Keratinocyte (primary cell): ENCODE data around the gene THAP6. TPM values are rescaled to one million over a fixed set of nuclear protein-coding genes. Genes with fewer than 3 reads are reported as not detected.

Experiments
- DNase-seq: peaks from one replicate; pipeline ENCODE4 v3.0.0-alpha.2; 2011; ENCODE audit warnings: low read depth, missing footprints, low spot score
- FAIRE-seq: peaks from 2 replicates; lab custom pipeline; 2011; peaks lifted over from hg19 to GRCh38; lab: Jason Lieb, UNC
- H2AFZ ChIP-seq: 2 replicates; pipeline ENCODE4 v1.6.0; 2012; ENCODE audit warnings: low read length, control low read depth, inconsistent platforms; ENCODE audit not compliant: control insufficient read depth
- H3K27ac ChIP-seq: 2 replicates; pipeline ENCODE4 v1.5.1; 2011; ENCODE audit warnings: low read length; ENCODE audit not compliant: control insufficient read depth, insufficient read depth
- H3K27me3 ChIP-seq: 3 replicates; pipeline ENCODE4 v1.6.0; 2011; ENCODE audit warnings: low read length; ENCODE audit not compliant: control insufficient read depth, insufficient read depth; ENCODE audit errors: extremely low read depth
- H3K36me3 ChIP-seq, 2 experiments: 2 replicates in 1 of 2; 3 replicates in 1 of 2; pipeline ENCODE4 v1.5.1; 2011; ENCODE audit warnings: low read length in 2 of 2, mild to moderate bottlenecking in 1 of 2; ENCODE audit not compliant: control insufficient read depth in 2 of 2, insufficient read depth in 2 of 2; ENCODE audit errors: extremely low read depth in 1 of 2
- H3K4me1 ChIP-seq: 3 replicates; pipeline ENCODE4 v1.5.1; 2011; ENCODE audit warnings: low read length; ENCODE audit not compliant: control insufficient read depth, insufficient read depth; ENCODE audit errors: extremely low read depth
- H3K4me2 ChIP-seq: 3 replicates; pipeline ENCODE4 v1.6.0; 2011; ENCODE audit warnings: low read depth, low read length; ENCODE audit not compliant: control insufficient read depth, insufficient read depth; ENCODE audit errors: extremely low read depth
- H3K4me3 ChIP-seq, 3 experiments: fragments of 200-600 bp in 1 of 3; sonication (generic) in 1 of 3; 2 replicates in 2 of 3; 3 replicates in 1 of 3; pipeline ENCODE4 v1.5.1; 2011 to 2016; ENCODE audit warnings: low read length in 3 of 3, mild to moderate bottlenecking in 3 of 3, control low read depth in 2 of 3, inconsistent platforms in 1 of 3, low read depth in 1 of 3, mixed read lengths in 1 of 3, mixed run types in 1 of 3, moderate library complexity in 1 of 3; ENCODE audit not compliant: control insufficient read depth in 2 of 3, insufficient read depth in 2 of 3; ENCODE audit errors: extremely low read depth in 1 of 3
- H3K79me2 ChIP-seq: 2 replicates; pipeline ENCODE4 v1.6.0; 2012; ENCODE audit warnings: low read length; ENCODE audit not compliant: control insufficient read depth, insufficient read depth
- H3K9ac ChIP-seq: 3 replicates; pipeline ENCODE4 v1.6.0; 2011; ENCODE audit warnings: low read length; ENCODE audit not compliant: control insufficient read depth, insufficient read depth; ENCODE audit errors: extremely low read depth
- H3K9me1 ChIP-seq: 3 replicates; pipeline ENCODE4 v1.6.0; 2011; ENCODE audit warnings: low read length; ENCODE audit not compliant: control insufficient read depth, insufficient read depth; ENCODE audit errors: extremely low read depth
- H3K9me3 ChIP-seq: 2 replicates; pipeline ENCODE4 v1.5.1; 2012; ENCODE audit warnings: low read depth, low read length; ENCODE audit not compliant: control insufficient read depth
- H4K20me1 ChIP-seq: 3 replicates; pipeline ENCODE4 v1.6.0; 2011; ENCODE audit warnings: low read length; ENCODE audit not compliant: control insufficient read depth, insufficient read depth; ENCODE audit errors: extremely low read depth
- CTCF ChIP-seq, 3 experiments: IDR thresholded peaks in 1 of 3; conservative IDR thresholded peaks in 1 of 3; optimal IDR thresholded peaks in 1 of 3; 2 replicates in 2 of 3; 3 replicates in 1 of 3; pipeline versions ENCODE3 to v1.5.1; 2011; ENCODE audit warnings: low read length in 3 of 3, mild to moderate bottlenecking in 3 of 3, moderate library complexity in 2 of 3, control low read depth in 1 of 3, inconsistent platforms in 1 of 3; ENCODE audit not compliant: insufficient read depth in 2 of 3; ENCODE audit errors: extremely low read depth in 1 of 3
- EZH2 ChIP-seq: IDR thresholded peaks from one replicate; pipeline ENCODE4 v1.6.1; 2012; ENCODE audit warnings: inconsistent platforms, mild to moderate bottlenecking, low read length, moderate library complexity
- dilution Hi-C: fragments of 300-500 bp; cut with MboI; formaldehyde crosslinking; loops from one replicate; pipeline ENCODE4 v1.7.0; 2020; ENCODE audit warnings: low sequenced_read_pairs; ENCODE audit not compliant: extremely low pct_ligation_motif_present
- polyA plus RNA-seq, 5 experiments: library from polyadenylated mRNA; depleted of rRNA in 3 of 5; stranded (reverse) in 3 of 5; stranded (forward) in 1 of 5; unstranded in 1 of 5; fragments of >200 nt; gene quantifications; 1 replicate in 1 of 5; 2 replicates in 3 of 5; 3 replicates in 1 of 5; pipeline versions ENCODE4 v1.2.1 to v1.2.3, GENCODE V29; 2011 to 2012; ENCODE audit warnings: missing spikeins in 2 of 5, low read depth in 1 of 5, low replicate concordance in 1 of 5

The THAP6 gene
- polyA plus RNA-seq, 1 donor (not counting 4 experiments of a cell fraction or from before 2014, with no cell fraction given): 11.9 TPM

- DNase-seq (no peak), FAIRE-seq (no peak)
- Histone ChIP-seq H3K36me3 (no peaks in the 10 kb centered on the region), H3K4me3 (no peak overlapping the region), H3K9me3 (no peaks in the 10 kb centered on the region), H3K79me2 (no peaks in the 10 kb centered on the region), H2AFZ (no peak overlapping the region), H3K4me1 (peaks cover 2% of the 10 kb centered on the region), H3K27ac (no peak overlapping the region), H3K9me1 (no peaks in the 10 kb centered on the region), H3K4me2 (no peak overlapping the region), H3K27me3 (no peaks in the 10 kb centered on the region), H3K9ac (no peak overlapping the region), H4K20me1 (no peaks in the 10 kb centered on the region)
- dilution Hi-C loops: no loop called here
- no peak for TF ChIP-seq CTCF (optimal IDR thresholded peaks at IDR 0.05 in 1 of 3, IDR thresholded peaks at IDR 0.05 in 1 of 3, conservative IDR thresholded peaks at IDR 0.05 in 1 of 3; ENCODE audit: extremely low read depth in 1 of 3, insufficient read depth in 2 of 3, low read length in 3 of 3)
- TF ChIP-seq EZH2: no peak
Measured at GRCh38 chr4:75566911-75567310, 52.6 kb downstream of the THAP6 start.

GRCh38 chr4:75567725-75568124 lies 53.5 kb downstream of the THAP6 start:
- dilution Hi-C loops: no loop called here
- no peak for FAIRE-seq
- H3K4me3 ChIP-seq: no peak overlapping the region

More at GRCh38 chr4:75567725-75568124, 53.5 kb downstream of the THAP6 start:
- TF ChIP-seq EZH2 (no peak), CTCF (optimal IDR thresholded peaks at IDR 0.05 in 1 of 3, IDR thresholded peaks at IDR 0.05 in 1 of 3, conservative IDR thresholded peaks at IDR 0.05 in 1 of 3; ENCODE audit: extremely low read depth in 1 of 3, insufficient read depth in 2 of 3, low read length in 3 of 3) (no peak)
- no peaks in the 10 kb centered on the region for H3K27me3 ChIP-seq
- no peaks in the 10 kb centered on the region for H3K9me3 ChIP-seq
- H3K36me3 ChIP-seq: no peaks in the 10 kb centered on the region
- no peak overlapping the region for H3K27ac ChIP-seq
- H3K4me2 ChIP-seq: no peak overlapping the region
- no peaks in the 10 kb centered on the region for H3K9me1 ChIP-seq
- no peak for DNase-seq
- H3K9ac ChIP-seq: no peak overlapping the region
- no peaks in the 10 kb centered on the region for H4K20me1 ChIP-seq
- no peak overlapping the region for H2AFZ ChIP-seq
- no peaks in the 10 kb centered on the region for H3K79me2 ChIP-seq
- no peaks in the 10 kb centered on the region for H3K4me1 ChIP-seq

Other genes with a start within 250 kb of the THAP6 start
- 16.7 to 29.0 TPM (median 28.1 TPM) in 3 replicates for gene RCHY1, start 70 bp upstream of the THAP6 start, polyA plus RNA-seq
- gene ODAPH, start 41.6 kb downstream of the THAP6 start, polyA plus RNA-seq: 0.45 to 0.94 TPM (median 0.59 TPM) in 3 replicates
- gene CDKL2, start 116.1 kb downstream of the THAP6 start, polyA plus RNA-seq: 0.50 to 0.64 TPM (median 0.61 TPM) in 3 replicates
- gene G3BP2, start 158.9 kb downstream of the THAP6 start, polyA plus RNA-seq: 85.9 to 137 TPM (median 107 TPM) in 3 replicates
- gene USO1, start 210.1 kb downstream of the THAP6 start, polyA plus RNA-seq: 47.8 to 75.4 TPM (median 54.2 TPM) in 3 replicates